Left ventricle myocardium inferior (tissue), 1 donor: ENCODE data around the gene SCD5. TPM values are rescaled to one million over a fixed set of nuclear protein-coding genes. Genes with fewer than 3 reads are reported as not detected.
A peak's percentile ranks its signal among the peaks of the same experiment; 100 is the strongest.

Source experiments
- DNase-seq: peaks from one replicate; pipeline ENCODE4 v3.0.0-alpha.2; 2020
- H3K27ac ChIP-seq: fragments of 200-600 bp; replicated peaks from 2 replicates; pipeline ENCODE4 v1.8.0; 2021
- H3K27me3 ChIP-seq: fragments of 200-600 bp; 2 replicates; pipeline ENCODE4 v1.8.0; 2021; ENCODE audit warnings: low read depth
- H3K36me3 ChIP-seq: fragments of 200-600 bp; 2 replicates; pipeline ENCODE4 v1.8.0; 2021
- H3K4me1 ChIP-seq: fragments of 200-600 bp; 2 replicates; pipeline ENCODE4 v1.8.0; 2021
- H3K4me3 ChIP-seq: fragments of 200-600 bp; 2 replicates; pipeline ENCODE4 v1.8.0; 2021; ENCODE audit warnings: mild to moderate bottlenecking, moderate library complexity
- H3K9me3 ChIP-seq: fragments of 200-600 bp; replicated peaks from 2 replicates; pipeline ENCODE4 v1.8.0; 2021
- CTCF ChIP-seq: fragments of 200-600 bp; IDR thresholded peaks from 2 replicates; pipeline ENCODE4 v1.8.0; 2021; ENCODE audit warnings: antibody characterized with exemption, mild to moderate bottlenecking, borderline replicate concordance
- intact Hi-C: fragments of 100-400 bp; cut with micrococcal nuclease; formaldehyde crosslinking; loops from one replicate; pipeline ENCODE4 v1.11.0; 2022
- total RNA-seq: library from RNA; stranded (reverse); fragmentation: NEBNext Ultra II Directional; extraction: Animal tissue kit (Norgen Biotek cat#: 25700); gene quantifications from one replicate; pipeline ENCODE4 v1.2.1, GENCODE V29; 2021
- donor health status: DM: no; HTN: yes; CAD: no; lungs with severe emphysema.

Gene SCD5
- total RNA-seq, 1 donor from 2014 or later = 4.5 TPM

- intact Hi-C loops = no loop called here
- no peak overlapping the region for H3K4me3 ChIP-seq
- no peak overlapping the region for H3K27ac ChIP-seq
- no peaks in the 10 kb centered on the region for H3K9me3 ChIP-seq
- TF ChIP-seq CTCF = peak; percentile 73
- H3K4me1 ChIP-seq = peaks cover 19% of the 10 kb centered on the region
- DNase-seq = peak; percentile 39
- H3K36me3 ChIP-seq = no peaks in the 10 kb centered on the region
- H3K27me3 ChIP-seq = no peaks in the 10 kb centered on the region
Observed at GRCh38 chr4:82721819-82722423, 76.7 kb downstream of the SCD5 start.

- Histone ChIP-seq H3K4me3 (no peak overlapping the region), H3K4me1 (peaks cover 23% of the 10 kb centered on the region), H3K27me3 (no peaks in the 10 kb centered on the region), H3K36me3 (no peaks in the 10 kb centered on the region), H3K27ac (peak overlapping the region; percentile 63), H3K9me3 (no peaks in the 10 kb centered on the region)
- TF ChIP-seq CTCF = no peak
- DNase-seq = peak; percentile 28
- intact Hi-C loops = no loop called here
Observed at GRCh38 chr4:82718162-82718940, 80.2 kb downstream of the SCD5 start.

GRCh38 chr4:82715731-82716617, 82.6 kb downstream of the SCD5 start:
- no peak for TF ChIP-seq CTCF
- H3K27me3 ChIP-seq = no peaks in the 10 kb centered on the region
- peaks cover 8% of the 10 kb centered on the region for H3K4me1 ChIP-seq
- H3K9me3 ChIP-seq = no peaks in the 10 kb centered on the region
- H3K4me3 ChIP-seq = no peak overlapping the region
- peak overlapping the region; percentile 63 for H3K27ac ChIP-seq
- no peaks in the 10 kb centered on the region for H3K36me3 ChIP-seq
- DNase-seq = no peak
- intact Hi-C loops = no loop called here

- no peak for DNase-seq
- Histone ChIP-seq H3K27ac (no peak overlapping the region), H3K4me1 (peaks cover 8% of the 10 kb centered on the region), H3K36me3 (no peaks in the 10 kb centered on the region), H3K9me3 (no peaks in the 10 kb centered on the region), H3K4me3 (no peak overlapping the region), H3K27me3 (no peaks in the 10 kb centered on the region)
- TF ChIP-seq CTCF = no peak
- intact Hi-C loops = no loop called here
Observed at GRCh38 chr4:82713856-82714255, 84.7 kb downstream of the SCD5 start.

GRCh38 chr4:82712561-82712960, 86.0 kb downstream of the SCD5 start:
- Histone ChIP-seq H3K27me3 (no peaks in the 10 kb centered on the region), H3K4me1 (peaks cover 8% of the 10 kb centered on the region), H3K9me3 (no peaks in the 10 kb centered on the region), H3K36me3 (no peaks in the 10 kb centered on the region), H3K27ac (no peak overlapping the region), H3K4me3 (no peak overlapping the region)
- DNase-seq = no peak
- intact Hi-C loops = no loop called here
- no peak for TF ChIP-seq CTCF
